ENCODE results near the gene STAP1.

- TF ChIP-seq CTCF (IDR thresholded peaks at IDR 0.05) (no peak), POLR2A (IDR thresholded peaks at IDR 0.05) (no peak)
Measured at GRCh38 chr4:67568820-67569219, 10.3 kb downstream of the STAP1 start.

Data from stomach (tissue), 4 donors.